Upper lobe of left lung (tissue), 4 donors: ENCODE results near the gene THBD.

Source experiments
- EP300 ChIP-seq, 4 donors: sonication (generic); formaldehyde crosslinking; IDR thresholded peaks; one replicate each; pipeline ENCODE4 v1.5.1; 2017; ENCODE audit warnings: antibody characterized with exemption in 4 of 4, control low read depth in 2 of 4
- POLR2A ChIP-seq, 4 donors: fragments of 450-650 bp; IDR thresholded peaks; one replicate each; pipeline ENCODE4 v1.5.1; 2016 to 2017; ENCODE audit warnings: antibody characterized with exemption in 4 of 4, mild to moderate bottlenecking in 2 of 4
- POLR2AphosphoS5 ChIP-seq, 2 donors: sonication (generic); formaldehyde crosslinking; IDR thresholded peaks; one replicate each; pipeline ENCODE4 v1.5.1; 2017; ENCODE audit warnings: antibody characterized with exemption in 2 of 2
- TF ChIP-seq, protein P1 (sequence below), 6 experiments: fragments of 450-650 bp in 4 of 6; fragments of 200-600 bp in 2 of 6; sonication (generic) in 2 of 6; IDR thresholded peaks; one replicate each; pipeline ENCODE4 v1.5.1; 2016 to 2019; ENCODE audit warnings: antibody characterized with exemption in 6 of 6

GRCh38 chr20:23079926-23080325 is 30.5 kb upstream of the THBD start:
- TF ChIP-seq, protein P1, sequence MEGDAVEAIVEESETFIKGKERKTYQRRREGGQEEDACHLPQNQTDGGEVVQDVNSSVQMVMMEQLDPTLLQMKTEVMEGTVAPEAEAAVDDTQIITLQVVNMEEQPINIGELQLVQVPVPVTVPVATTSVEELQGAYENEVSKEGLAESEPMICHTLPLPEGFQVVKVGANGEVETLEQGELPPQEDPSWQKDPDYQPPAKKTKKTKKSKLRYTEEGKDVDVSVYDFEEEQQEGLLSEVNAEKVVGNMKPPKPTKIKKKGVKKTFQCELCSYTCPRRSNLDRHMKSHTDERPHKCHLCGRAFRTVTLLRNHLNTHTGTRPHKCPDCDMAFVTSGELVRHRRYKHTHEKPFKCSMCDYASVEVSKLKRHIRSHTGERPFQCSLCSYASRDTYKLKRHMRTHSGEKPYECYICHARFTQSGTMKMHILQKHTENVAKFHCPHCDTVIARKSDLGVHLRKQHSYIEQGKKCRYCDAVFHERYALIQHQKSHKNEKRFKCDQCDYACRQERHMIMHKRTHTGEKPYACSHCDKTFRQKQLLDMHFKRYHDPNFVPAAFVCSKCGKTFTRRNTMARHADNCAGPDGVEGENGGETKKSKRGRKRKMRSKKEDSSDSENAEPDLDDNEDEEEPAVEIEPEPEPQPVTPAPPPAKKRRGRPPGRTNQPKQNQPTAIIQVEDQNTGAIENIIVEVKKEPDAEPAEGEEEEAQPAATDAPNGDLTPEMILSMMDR (IDR thresholded peaks at IDR 0.05), result no peak
- TF ChIP-seq POLR2AphosphoS5 (IDR thresholded peaks at IDR 0.05) (no peak), POLR2A (IDR thresholded peaks at IDR 0.05) (no peak), EP300 (IDR thresholded peaks at IDR 0.05) (no peak)
